HCT116 (cell line): ENCODE measurements around the gene ZSCAN29.

Experiments used
- CBX3 ChIP-seq: IDR thresholded peaks from 2 replicates; pipeline ENCODE4 v1.6.1; 2012; ENCODE audit warnings: low read depth
- CEBPB ChIP-seq: IDR thresholded peaks from 2 replicates; pipeline ENCODE4 v1.6.1; 2012; ENCODE audit warnings: low read depth
- CTCF ChIP-seq, 3 experiments: fragments of 200-600 bp in 1 of 3; sonication (generic) in 1 of 3; IDR thresholded peaks in 2 of 3; conservative IDR thresholded peaks in 1 of 3; 2 replicates each; pipeline ENCODE4 v1.5.1; 2012 to 2017; ENCODE audit warnings: low read depth in 2 of 3, low read length in 2 of 3, antibody characterized with exemption in 1 of 3, borderline replicate concordance in 1 of 3, control low read depth in 1 of 3, mild to moderate bottlenecking in 1 of 3, mixed read lengths in 1 of 3, mixed run types in 1 of 3, moderate library complexity in 1 of 3; ENCODE audit not compliant: insufficient read depth in 1 of 3
- ELF1 ChIP-seq: IDR thresholded peaks from 2 replicates; pipeline ENCODE4 v1.6.1; 2012; ENCODE audit warnings: low read depth, borderline replicate concordance
- EZH2 ChIP-seq: fragments of 200-600 bp; sonication (generic); IDR thresholded peaks from 2 replicates; pipeline ENCODE4 v1.6.1; 2017; ENCODE audit warnings: antibody characterized with exemption, mixed run types
- EZH2phosphoT487 ChIP-seq: fragments of 200-600 bp; IDR thresholded peaks from 2 replicates; pipeline ENCODE4 v1.6.1; 2018; ENCODE audit warnings: antibody characterized with exemption, borderline replicate concordance
- FOSL1 ChIP-seq: IDR thresholded peaks from 2 replicates; pipeline ENCODE4 v1.6.1; 2012; ENCODE audit warnings: low read depth
- MAX ChIP-seq: IDR thresholded peaks from 2 replicates; pipeline ENCODE4 v1.6.1; 2012
- POLR2A ChIP-seq: IDR thresholded peaks from 2 replicates; pipeline ENCODE4 v1.7.0; 2011; ENCODE audit warnings: borderline replicate concordance; ENCODE audit not compliant: insufficient read depth, insufficient read length; ENCODE audit errors: extremely low read depth
- POLR2AphosphoS5 ChIP-seq: IDR thresholded peaks from 2 replicates; pipeline ENCODE4 v1.6.1; 2011; ENCODE audit warnings: mild to moderate bottlenecking, low read depth, low read length, moderate library complexity
- RAD21 ChIP-seq: IDR thresholded peaks from 2 replicates; pipeline ENCODE4 v1.6.1; 2012; ENCODE audit warnings: low read depth, mild to moderate bottlenecking
- REST ChIP-seq: IDR thresholded peaks from 2 replicates; pipeline ENCODE4 v1.6.1; 2012; ENCODE audit warnings: low read depth
- SRF ChIP-seq: IDR thresholded peaks from 2 replicates; pipeline ENCODE4 v1.6.1; 2012; ENCODE audit warnings: low read depth
- YY1 ChIP-seq: IDR thresholded peaks from 2 replicates; pipeline ENCODE4 v1.6.1; 2011; ENCODE audit warnings: low read length, low read depth, moderate library complexity, mild to moderate bottlenecking; ENCODE audit not compliant: insufficient replicate concordance; ENCODE audit errors: extremely low read depth

GRCh38 chr15:43376017-43376705 lies 5.3 kb upstream of the ZSCAN29 start:
- TF ChIP-seq EZH2 (no peak), CTCF (IDR thresholded peaks at IDR 0.05 in 2 of 3, conservative IDR thresholded peaks at IDR 0.05 in 1 of 3; ENCODE audit: borderline replicate concordance in 1 of 3, insufficient read depth in 1 of 3, low read depth in 2 of 3, low read length in 2 of 3) (peak; percentile 69 to 94 (median 89); a peak in 5 of 6 replicates), CBX3 (no peak), POLR2A (no peak), POLR2AphosphoS5 (no peak), CEBPB (no peak), RAD21 (no peak; the same call in 1 of the 2 replicates), FOSL1 (no peak), MAX (no peak), REST (no peak), YY1 (no peak), EZH2phosphoT487 (no peak), SRF (no peak), ELF1 (no peak)
